HG02973 (cell line): ENCODE results near the gene FHIT.
"Not testable (repeated sequence)": the region's sequence is repeated elsewhere in the genome, so short reads cannot be mapped to it uniquely, and the experiment has no call there.

Experiments
- ATAC-seq: cut with Tn5 transposase; IDR thresholded peaks from one replicate; pipeline ENCODE4 v1.9.1; 2021; ENCODE audit warnings: moderate library complexity; ENCODE audit not compliant: unreplicated experiment

Gene FHIT

DNA sequence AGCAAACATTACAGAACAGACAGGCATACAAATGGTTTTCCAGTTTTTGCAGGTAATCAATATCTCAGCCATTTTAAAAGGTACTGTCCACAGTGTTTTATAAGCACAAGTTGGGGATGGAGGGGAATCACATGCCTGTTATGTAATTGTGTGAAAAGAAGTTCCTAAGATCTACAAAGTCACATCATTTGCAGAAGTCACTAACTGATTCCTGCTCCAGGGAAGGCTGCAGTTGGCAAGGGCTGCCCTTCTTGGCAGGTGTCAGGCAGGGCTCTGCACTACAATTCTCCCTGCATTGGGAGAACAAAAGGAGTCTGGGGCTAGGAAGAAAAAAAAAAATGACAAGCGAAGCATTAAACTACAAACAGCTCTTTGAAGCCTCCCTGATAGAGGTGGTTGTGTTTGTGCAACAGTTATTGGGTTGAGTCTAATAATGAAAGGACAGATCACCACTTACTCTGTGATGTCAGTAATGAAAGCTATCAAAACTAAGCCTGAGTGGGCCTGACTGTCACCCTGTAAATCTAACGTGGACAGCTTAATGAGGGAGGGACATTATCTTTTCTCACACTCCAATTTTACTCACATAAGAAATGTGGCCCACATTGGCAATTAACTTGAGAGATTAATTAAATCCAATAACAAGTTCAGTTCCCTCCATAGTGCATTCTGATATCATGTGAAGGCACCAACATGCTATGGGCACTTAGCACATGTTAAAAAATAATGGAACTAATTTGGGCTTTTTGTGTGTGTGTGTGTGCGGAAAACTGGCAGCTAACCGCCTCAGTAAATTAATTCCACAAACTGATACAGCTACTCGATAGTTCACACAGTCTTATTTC lies 242.9 kb downstream of the FHIT start:
- no peak for ATAC-seq

DNA sequence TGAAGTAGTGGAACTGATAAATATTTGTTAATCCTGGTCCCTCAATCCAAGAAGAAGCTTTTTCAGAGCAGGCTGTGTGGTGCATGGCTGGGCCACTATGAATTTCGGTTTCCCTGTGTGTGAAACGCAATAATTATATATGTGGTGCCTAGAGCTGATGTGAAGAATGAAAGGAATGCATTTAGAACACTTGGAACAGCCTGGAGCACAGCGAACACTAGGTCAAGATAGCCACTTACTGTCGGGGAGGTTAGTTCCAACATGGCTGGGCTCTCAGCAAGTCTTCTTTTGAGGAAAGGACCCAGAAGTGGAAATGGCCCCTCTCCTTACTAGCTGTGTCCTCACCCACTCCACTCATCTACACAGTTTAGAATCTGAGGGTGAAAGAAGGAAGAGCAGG lies 245.7 kb downstream of the FHIT start:
- ATAC-seq, result no peak

DNA sequence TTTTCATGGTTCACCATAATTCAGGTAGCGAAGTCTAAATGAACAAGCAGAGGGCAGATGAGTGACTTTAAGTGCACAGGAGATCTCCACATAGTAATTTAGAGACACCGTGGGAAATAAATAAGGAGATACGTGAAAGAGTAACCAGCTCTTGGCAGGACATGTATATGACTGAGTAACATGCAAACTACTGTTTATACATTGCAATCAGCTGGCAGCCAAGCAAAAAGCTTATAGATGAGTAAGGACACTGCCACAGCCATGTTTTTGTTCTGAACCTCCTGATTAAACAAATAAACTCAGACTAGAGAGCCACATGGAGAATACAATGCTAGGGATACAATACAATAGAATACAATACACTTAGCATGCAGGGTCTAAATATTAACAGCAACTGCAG lies 252.4 kb downstream of the FHIT start:
- no peak for ATAC-seq

DNA sequence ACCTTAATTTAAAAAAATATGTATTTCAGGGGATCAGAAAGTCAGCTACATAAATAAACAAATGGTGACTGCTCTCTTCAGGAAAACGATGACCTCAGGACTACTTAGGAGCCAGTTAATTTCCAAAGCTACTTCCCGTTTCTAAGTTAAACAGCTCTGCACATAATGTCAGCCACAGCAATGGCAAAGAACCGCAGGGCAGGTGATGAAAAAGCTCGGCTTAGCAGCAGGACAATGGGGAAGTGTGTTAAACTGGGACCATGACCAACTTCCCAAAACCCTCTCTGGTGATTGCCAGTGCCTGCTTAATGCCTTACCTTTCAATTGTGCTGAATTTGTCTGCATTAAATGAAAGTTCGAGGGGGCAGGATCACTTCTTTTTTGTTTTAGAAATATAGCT lies 258.9 kb downstream of the FHIT start:
- ATAC-seq, result no peak

DNA sequence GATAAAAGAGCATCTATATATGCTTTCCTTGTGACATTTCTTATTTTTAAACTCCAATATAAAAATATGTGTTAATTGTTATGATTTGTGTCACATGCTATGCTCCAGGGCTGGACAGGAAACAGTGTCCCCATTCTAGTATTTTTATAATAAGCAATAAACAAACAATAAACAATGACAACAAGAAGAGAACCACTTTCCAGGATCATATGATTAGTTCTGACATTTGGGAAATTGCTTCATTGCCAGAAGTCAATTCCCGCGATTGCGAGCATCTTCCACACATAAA lies 260.9 kb downstream of the FHIT start:
- ATAC-seq, result no peak

DNA sequence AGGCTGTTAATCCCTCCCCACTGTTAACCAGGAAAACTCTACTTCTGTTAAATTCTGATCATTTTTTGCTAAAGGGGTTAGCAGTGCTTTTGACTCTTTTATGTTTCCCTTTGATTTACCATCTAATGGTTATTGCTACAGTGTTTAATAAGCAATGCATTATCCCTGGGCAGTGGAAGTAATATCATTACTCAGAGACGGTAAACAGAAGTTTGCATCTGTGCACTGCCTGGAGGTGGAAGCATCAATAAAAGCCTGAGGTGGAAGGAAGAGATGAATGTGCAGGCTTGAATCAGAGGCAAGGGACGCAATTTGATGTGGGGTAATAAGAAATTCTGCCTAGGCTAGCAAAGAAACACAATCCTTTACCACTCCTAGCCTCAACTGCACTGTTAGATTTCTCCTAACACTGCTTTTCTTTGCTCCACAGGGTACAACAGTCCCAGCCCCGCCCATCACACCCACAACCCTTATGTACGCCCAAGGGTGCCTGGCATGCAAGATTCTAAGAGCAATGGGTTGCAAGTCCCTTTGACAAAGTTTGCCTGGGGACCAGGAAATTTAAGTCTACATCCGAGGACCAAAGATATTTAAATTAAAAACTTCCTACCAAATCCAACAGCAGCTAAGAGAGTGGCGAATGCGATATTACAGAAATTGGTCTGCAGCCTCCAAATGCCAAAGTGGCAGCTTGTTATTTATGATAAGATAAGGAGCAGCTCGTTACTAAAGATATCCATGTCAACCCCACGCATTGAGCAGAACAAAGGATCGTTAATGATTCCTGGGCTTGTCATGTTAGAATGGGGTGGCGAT lies 261.4 kb downstream of the FHIT start:
- no peak for ATAC-seq

DNA sequence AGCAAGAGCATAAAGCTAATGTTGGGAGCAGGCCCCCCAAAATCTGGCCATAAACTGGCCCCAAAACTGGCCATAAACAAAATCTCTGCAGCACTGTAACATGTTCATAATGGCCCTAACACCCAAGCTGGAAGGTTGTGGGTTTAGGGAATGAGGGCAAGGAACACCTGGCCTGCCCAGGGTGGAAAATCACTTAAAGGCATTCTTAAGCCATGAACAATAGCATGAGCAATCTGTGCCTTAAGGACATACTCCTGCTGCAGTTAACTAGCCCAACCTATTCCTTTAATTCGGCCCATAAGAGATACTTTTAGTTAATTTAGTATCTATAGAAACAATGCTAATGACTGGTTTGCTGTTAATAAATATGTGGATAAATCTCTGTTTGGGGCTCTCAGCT lies 264.1 kb downstream of the FHIT start:
- not testable (repeated sequence) for ATAC-seq

DNA sequence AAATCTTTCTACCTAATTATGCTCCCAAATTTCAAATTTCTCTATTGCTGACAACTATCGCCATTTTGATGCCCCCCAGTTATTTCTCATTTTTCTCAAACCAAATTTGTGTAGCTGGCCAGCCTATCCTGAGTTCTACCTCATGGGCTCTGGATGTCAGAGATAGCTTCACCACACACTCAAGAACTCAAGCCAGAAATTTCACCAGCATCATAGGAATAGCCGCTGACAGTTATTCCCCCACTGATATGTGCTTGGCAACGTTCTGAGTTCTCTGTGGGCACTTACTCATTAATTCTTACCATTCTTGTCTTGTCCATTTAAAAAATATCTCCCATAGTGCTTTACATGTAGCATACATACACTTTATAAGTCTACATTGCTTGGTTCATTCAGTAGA lies 264.7 kb downstream of the FHIT start:
- ATAC-seq, result no peak

DNA sequence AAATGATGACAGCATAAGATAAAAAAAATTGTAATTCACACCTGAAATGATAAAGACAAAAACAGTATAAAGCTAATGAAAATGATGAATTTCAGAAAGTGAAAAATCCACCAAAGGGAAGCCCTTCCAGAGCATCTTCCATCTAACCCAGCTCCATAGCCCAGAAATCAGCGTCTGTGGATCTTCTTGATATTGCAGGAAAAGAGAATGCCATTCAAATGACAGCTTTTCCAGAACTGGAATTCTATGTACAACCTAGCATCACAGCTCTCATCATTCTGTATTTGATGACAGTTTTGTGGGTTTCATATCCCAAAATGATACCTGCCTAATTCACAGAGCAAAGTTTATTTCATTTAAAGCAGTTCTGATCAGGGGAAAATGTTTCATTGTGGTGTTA lies 267.3 kb downstream of the FHIT start:
- ATAC-seq, result no peak

DNA sequence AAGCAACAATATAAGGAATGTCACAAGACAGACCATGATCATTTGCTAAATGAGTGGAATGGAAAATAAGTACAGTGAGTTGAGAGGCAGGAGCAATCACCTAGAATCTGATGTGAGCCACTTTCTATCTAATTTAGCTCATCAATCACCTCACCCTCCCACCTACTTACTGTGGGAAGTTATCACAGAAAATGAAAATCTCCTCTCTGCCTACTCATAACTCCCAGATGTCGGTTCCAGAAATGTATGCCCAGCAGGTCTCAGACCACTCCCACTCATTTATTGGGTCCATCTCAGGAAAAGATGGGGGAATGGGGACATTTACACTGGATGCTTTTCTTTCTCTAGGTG lies 270.9 kb downstream of the FHIT start:
- no peak for ATAC-seq

DNA sequence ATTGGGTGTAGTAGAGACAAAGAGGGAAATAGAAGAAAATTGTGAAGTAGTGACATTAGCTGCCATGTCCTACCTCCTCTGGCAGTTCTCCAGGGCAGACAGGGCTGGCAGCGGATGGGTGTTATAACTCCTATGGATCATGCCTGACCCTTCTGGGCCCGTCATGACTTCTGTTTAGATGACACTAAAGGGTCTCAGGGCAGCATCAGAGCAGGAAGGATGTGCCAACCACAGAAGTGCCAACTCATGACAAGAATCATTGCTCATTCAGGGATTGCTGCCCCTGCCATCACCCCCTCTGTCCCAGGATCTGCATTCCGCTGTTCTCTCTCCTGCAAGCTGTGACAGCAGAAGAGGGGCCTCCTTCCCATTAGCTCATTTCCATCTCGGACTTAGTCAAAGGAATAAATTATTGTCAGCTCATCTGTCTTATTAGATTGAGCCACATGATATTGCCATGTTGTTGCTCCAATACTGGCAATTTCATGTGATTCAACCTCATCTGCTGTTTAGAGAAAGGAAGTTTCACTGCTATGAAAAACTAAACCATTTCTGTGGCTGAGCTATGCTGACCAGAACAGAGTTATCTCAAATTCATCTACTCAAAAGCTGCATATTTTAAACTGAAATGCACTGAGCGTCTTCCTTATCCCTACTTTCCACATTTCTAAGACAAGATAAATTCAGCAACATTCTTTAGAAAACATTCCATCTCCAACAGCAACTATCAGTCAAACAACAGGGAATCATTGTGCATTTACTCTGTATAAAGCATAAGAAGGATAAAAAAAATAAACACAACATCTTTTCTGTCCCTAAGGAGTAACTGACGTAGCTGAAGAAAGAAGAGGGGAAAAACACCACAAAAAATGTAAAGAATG lies 271.6 kb downstream of the FHIT start:
- no peak for ATAC-seq

DNA sequence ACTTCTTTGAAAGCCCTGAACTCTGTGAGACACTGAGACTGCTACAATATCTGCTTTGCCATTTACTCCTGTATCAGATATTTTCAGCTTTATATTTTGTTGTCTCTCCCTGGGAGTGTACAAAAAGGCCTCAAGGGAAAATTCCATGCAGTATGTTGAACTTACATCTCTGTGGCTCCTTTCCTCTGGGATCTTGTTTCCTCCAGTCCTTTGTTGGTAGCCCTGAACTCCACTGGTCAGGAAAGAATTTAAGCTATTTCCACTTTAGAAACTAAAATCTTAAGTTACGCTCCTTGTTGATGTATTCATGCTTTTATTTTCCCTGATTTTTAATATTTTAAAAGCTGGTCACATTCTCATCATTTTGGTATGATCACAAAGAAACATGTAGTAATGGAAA lies 277.9 kb downstream of the FHIT start:
- ATAC-seq, result no peak

DNA sequence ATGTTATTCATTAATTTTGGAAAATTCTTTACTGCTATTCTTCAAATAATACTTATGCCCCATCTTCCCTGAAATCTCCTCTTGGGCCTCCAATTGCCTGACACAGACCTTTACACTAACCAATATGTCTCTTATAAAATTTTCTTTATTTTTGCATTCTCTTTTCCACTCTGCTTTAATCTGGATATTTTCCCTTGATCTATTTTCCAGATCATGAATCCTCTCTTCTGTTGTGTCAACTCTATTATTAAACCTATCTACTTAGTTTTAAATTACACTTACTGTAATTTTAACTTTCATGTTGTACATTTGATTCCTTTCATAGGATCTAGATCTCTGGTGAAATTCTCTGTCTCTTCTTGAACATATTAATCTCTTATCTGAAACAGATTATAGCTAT lies 278.7 kb downstream of the FHIT start:
- no peak for ATAC-seq

DNA sequence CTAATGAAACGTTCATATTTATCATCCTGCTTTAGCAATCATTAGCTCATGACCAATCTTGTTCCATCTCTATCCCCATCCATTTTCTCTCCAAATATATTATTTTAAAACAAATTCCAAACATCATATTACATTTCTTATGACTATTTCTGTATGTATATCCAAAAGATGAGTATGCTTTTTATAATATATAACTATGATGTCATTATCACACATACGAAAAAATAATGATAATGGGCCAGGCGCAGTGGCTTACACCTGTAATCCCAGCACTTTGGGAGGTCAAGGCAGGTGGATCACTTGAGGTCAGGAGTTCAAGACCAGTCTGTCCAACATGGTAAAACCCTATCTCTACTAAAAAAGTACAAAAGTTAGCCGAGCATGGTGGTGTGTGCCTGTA lies 280.4 kb downstream of the FHIT start:
- ATAC-seq, result no peak

DNA sequence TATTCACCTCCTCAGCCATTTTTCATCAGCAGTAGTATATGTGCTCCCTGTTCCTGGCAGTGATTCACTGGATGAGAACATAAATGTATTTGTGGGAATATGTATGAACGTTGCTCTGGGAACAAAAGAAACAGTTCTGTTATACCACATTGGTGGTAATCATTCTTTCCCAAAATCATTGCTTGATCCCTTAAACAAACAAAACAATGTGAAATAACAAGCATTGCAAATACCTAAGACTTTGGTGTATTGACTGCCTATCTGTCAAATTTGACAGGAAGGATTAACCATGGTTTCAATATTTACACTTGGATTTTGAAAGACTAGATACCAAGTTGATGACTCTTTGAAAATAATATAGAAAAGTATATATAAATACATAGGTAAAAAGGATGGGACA lies 284.1 kb downstream of the FHIT start:
- no peak for ATAC-seq

DNA sequence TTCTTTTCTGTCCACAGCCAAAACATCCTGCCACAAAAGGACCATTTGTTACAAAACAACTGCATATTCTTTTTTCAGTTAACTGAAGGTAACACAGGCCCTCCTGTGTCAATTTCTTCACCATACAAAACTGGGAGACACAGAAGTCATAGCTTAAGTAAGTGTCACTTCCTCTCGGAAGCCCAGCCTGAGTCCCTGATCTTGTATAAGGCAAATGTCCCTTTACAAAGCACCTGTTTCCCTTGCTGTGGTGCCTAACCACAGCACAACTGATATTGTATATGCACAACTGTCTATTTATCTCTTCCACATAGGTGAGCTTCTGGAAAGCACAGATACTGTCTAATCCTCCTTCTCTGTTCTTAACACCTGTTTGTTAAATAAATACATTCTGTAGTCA lies 293.7 kb downstream of the FHIT start:
- no peak for ATAC-seq

DNA sequence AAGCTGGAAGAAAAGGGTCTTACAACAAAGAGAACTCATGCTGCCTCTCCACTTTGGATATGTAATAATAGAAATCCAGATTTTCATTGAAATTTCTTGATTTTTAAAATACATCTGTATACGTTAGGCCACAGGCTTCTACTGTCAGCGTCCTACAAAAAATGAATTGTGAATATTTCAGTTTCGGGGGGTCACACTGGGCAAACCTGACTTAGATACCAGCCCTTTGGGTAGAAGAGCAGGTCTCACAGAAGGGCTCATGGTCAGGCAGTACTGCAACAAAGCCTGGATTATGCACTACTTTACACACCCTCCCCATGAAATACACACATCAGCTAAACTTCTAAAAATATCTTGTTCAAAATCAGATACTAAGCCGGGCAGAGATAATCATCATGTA lies 294.5 kb downstream of the FHIT start:
- ATAC-seq, result no peak

DNA sequence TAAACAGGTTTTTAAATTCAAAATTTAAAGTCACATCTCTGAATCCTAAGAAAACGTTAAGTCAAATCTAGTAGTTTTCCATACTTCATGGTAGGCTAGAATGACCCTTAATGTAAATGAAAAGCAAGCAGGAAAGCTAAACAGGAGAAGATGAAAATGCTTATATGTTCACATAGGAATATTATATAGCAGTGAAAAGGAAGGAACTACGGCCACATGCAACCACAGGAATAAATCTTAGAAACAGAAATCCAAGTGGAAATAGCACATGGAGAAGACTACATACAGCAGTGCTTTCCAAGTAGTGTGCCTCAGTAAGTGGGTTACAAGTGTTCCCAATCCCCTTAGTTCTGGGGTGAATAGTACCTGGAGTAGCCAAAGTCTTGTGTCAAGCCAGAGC lies 296.2 kb downstream of the FHIT start:
- ATAC-seq, result no peak

DNA sequence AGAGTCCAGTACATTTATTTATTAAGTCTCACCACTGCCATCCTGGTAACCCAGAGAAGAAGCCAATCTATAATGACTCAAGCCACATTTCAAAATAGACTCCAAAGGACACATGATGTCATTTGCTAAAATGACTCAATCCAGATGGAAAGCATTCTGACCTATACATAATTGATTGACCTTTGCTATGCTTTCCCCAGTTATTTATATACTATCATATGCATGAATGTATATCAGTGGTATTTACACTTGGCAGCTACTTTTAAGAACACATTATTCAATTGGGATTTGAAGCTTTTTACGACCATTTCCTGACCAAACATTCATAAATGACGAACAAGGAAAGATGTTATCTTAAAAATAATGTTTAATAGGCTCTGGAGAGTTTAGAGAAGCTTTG lies 297.2 kb downstream of the FHIT start:
- no peak for ATAC-seq

DNA sequence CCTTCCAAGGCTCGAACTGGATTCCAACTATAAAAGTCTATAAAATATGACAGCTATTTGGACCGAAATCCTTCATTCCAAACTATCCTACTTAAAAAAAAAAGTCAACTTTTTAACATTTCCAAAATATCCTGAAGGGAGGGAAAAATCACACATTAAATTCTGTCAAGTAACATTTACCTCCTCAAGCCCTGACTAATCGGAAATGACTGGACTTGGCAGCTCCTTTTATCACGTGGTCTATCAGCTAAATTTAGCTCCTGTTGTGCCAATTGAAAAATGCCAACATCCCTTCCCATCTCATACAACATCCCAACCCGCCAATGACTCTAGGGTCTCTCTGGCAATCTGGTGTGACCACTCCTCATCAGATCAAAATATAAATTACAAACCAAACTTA lies 297.9 kb downstream of the FHIT start:
- ATAC-seq, result no peak

DNA sequence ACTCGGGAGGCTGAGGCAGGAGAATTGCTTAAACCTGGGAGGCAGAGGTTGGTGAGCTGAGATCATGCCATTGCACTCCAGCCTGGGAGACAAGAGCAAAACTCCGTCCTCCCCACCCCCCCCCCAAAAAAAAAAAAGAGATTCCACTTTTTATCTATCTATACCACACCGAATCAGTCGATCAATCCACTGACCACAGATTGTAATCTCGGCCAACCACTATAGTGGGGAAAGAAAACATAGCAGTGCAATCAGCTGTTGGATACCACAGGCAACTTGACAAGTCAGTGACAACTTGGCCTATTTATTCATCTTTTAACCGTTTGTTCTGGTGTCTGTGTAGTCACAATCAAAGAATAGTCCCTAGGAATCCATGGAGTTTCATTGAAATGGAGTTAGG lies 299.2 kb downstream of the FHIT start:
- ATAC-seq, result no peak

DNA sequence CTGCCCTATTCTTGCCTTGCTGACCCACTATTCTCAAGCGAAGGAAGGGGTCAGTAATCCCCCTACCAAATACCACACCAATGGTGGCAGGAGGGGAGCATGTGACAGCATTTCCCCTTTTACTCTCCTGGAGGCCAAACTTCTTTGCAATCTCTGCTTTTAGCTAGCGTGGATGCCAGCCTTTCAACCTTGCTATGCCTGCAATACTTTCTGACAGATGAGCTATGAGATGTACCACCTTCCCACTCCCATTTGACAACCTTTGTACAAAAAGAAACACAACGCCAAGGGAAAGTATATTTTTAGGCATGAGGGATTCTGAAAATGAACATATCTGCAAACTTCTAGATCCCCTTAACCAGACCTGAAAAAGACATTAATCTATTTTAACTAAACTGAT lies 302.1 kb downstream of the FHIT start:
- no peak for ATAC-seq
